CD4-positive, alpha-beta T cell treated with Interferon alpha-2 for 1 hour (primary cell): ENCODE measurements around the gene ANOS1.
"Not testable (repeated sequence)": the region's sequence is repeated elsewhere in the genome, so short reads cannot be mapped to it uniquely, and the experiment has no call there.

Experiments
- DNase-seq, 2 donors: peaks; one replicate each; pipeline ENCODE4 v3.0.0-alpha.2; 2020 to 2022

The ANOS1 gene

DNA sequence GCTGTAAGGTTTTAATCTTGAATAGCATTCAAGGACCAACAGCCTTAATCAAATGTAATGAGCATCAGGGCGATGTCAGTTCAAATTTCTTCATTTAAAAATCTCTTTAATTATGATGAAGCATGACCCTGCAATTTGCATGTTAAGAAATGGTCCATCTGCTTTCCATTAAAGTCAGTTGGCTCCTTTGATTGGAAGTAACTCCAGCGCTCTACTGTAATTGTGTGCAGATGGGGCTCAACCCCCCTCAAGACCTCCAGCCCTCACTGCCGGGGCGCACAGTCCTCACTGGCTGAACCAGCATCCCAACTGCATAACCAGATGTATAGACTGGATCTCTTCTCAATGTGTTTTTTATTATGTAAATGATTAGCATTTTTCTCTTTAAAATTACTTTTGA, 140.4 kb downstream of the ANOS1 start:
- DNase-seq = no peak

DNA sequence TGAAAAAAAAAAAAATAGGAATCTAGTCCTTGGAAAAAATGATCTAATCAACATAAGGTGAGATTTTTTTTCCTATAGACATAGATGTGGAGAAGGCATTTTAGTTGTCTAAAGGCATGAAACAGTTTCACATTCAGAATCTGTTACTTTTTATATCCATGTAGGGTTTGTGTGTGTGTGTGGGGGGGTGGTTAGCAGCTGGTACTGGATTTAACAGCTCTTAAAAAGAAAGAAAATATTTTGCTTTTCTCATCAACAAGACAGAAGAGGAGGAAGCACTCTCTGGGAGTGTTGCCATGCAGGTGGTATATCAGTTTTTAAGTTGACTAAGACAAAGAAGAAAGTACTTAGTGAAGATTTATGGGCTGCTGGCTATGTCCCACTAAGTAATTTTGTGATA, 145.0 kb downstream of the ANOS1 start:
- DNase-seq = no peak

DNA sequence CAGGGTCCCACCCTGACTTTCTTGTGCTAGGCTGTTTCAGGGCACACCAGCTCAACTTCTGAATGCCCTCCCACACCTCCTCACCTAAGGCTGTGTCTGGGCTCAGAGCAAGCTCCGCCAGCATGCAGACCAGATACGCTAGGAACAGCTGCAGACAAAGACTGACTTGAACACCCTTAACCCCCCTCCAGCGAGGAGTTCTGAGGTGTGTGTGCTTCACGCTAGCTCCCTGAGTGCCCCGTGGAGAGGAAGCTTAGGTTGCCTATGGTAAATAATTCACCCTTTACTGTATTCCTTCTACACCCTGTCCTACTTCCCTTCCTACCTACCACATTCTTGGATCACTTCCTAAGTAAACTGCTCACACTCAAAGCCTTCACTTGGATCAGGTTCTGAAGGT, 152.3 kb downstream of the ANOS1 start:
- DNase-seq = no peak

DNA sequence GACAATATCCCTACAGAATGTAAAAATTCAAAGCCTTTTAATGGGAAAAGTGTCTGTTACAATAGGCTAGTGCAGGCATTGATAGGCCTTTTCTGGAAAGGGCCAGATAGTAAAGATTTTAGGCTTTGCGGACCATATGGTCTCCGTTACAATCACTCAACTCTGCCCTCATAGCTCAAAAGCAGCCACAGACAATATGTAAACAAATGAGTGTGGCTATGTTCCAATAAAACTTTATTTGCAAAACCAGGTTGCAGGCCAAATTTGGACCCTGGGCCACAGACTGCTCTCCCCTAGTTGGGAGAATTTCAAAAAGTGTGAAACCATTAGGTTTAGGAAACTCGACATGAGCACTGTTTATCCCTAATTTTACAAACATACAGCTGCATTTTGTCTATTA, 155.1 kb downstream of the ANOS1 start:
- no peak for DNase-seq

GRCh38 chrX:8565729-8566128, 166.2 kb downstream of the ANOS1 start:
- no peak for DNase-seq

- DNase-seq = no peak
These were observed 183.5 kb downstream of the ANOS1 start for GRCh38 chrX:8548446-8548845.

DNA sequence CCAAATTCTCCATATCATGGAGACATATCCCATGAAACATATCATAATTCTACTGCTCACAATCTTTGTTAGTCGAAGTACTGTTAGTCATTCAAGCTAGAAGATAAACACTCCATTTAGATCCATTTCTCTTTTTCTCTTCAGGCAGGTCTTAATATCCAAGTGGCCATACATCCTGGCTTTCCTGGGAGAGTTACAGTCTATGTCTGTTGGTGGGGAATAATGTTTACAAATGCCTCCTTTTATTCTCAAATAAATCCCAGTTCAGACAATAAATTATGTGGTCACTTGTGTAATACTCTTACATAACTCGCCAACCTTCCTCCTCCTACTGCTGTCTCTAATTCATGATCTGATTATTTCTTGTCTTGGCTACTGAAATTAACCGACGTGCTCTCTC, 185.2 kb downstream of the ANOS1 start:
- DNase-seq = no peak

GRCh38 chrX:8520791-8521190, 211.1 kb downstream of the ANOS1 start:
- no peak for DNase-seq

GRCh38 chrX:8520178-8520577, 211.8 kb downstream of the ANOS1 start:
- DNase-seq = no peak

DNA sequence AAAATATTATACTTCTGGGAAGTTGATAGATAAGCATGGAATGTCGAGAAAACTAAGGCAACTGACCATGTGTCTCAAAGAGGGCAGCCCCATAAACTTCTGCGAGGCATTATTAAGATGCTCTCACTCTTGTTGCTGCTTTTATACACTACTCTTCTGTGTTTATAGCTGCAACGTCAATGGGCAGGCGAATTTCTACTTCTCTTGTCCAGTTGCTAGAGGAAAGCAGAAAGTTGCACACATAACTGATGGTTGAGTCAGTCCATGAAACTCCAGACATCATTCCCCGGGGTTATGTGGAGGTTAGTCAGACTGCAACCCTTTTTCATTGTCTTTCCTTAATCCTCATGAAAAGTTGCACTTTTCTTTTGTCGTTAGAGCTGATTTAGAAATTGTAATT, 227.5 kb downstream of the ANOS1 start:
- DNase-seq = no peak

DNA sequence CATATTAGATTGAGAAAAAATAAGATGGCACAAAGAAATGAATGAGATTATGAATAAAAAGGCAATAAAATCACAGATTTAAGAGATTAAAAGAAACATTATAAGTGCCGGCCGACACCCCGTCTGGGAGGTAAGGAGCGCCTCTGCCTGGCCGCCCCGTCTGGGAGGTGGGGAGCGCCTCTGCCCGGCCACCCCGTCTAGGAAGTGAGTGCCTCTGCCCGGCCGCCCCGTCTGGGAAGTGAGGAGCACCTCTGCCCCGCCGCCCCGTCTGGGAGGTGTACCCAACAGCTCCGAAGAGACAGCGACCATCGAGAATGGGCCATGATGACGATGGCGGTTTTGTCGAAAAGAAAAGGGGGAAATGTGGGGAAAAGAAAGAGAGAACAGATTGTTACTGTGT, 229.8 kb downstream of the ANOS1 start:
- DNase-seq = not testable (repeated sequence)

GRCh38 chrX:8500203-8500602, 231.7 kb downstream of the ANOS1 start:
- no peak for DNase-seq

DNA sequence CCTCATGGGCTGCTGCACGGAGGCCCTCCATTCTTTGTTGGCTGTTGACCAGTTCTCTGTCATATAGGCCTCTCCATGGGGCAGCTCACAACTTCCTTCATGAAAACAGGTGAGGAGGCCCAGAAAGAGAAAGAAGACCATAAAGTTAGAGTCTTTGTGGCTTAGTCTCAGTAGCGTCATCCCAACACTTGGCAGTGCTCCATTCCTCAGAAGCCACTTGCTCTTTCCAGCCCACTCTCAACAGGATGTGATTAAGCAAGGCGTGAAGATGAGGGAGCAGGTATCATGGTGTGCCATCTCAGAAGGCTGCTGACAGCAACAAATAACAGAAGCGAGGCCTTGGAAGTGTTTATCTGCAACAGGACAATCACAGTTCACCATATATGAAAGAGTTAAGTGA, 236.9 kb downstream of the ANOS1 start:
- DNase-seq = not testable (repeated sequence)

GRCh38 chrX:8484360-8484949, 247.5 kb downstream of the ANOS1 start:
- no peak for DNase-seq
